AG04449 (cell line): Measurements from ENCODE around the gene ALS2CL.

Experiments
- CTCF ChIA-PET: fragments of 350-600 bp; formaldehyde crosslinking; extraction: SDS; loops from one replicate; lab custom pipeline; 2021; ENCODE audit warnings: antibody characterized with exemption; lab: Yijun Ruan, JAX
- POLR2A ChIA-PET: fragments of 400-600, 350-600 bp; formaldehyde crosslinking; extraction: SDS; loops from one replicate; lab custom pipeline; 2020; ENCODE audit warnings: antibody characterized with exemption, inconsistent platforms; lab: Yijun Ruan, JAX
- DNase-seq: peaks from one replicate; pipeline ENCODE4 v3.0.0-alpha.2; 2010; ENCODE audit warnings: low read depth, low spot score
- H3K4me3 ChIP-seq: 2 replicates; pipeline ENCODE4 v1.5.1; 2011; ENCODE audit warnings: low read depth, mild to moderate bottlenecking, control low read depth, low read length
- TF ChIP-seq, protein P1 (sequence below): IDR thresholded peaks from one replicate; pipeline ENCODE4 v1.5.1; 2011; ENCODE audit warnings: mild to moderate bottlenecking, moderate library complexity, low read length, control low read depth, inconsistent platforms; ENCODE audit not compliant: insufficient read depth; ENCODE audit errors: missing control alignments

Gene ALS2CL

DNA sequence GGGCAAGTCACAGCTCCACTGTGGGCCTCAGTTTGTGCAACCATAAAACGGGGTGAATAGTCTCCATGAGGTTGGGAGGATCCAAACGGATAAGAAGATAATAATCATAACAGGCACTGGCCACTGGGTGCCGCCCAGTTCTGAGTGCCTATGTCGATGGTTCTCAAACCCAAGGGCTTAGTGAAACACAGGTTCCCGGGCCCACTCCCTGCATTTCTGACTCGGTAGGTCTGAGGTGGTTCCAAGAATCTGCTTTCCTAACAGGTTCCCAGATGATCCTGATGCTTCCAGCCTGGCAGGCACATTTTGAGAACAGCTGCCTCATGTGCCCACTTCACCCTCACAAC lies 21.2 kb downstream of the ALS2CL start:
- no peak overlapping the region for H3K4me3 ChIP-seq
- ChIA-PET CTCF (interaction anchor here (0.9 to 1.6 kb wide), 3 partner anchors 10 to 12 kb away, joined by 3 to 4 read pairs (median 4); no protein-coding TSS in a partner anchor), POLR2A (no interaction called here)
- TF ChIP-seq, protein P1, sequence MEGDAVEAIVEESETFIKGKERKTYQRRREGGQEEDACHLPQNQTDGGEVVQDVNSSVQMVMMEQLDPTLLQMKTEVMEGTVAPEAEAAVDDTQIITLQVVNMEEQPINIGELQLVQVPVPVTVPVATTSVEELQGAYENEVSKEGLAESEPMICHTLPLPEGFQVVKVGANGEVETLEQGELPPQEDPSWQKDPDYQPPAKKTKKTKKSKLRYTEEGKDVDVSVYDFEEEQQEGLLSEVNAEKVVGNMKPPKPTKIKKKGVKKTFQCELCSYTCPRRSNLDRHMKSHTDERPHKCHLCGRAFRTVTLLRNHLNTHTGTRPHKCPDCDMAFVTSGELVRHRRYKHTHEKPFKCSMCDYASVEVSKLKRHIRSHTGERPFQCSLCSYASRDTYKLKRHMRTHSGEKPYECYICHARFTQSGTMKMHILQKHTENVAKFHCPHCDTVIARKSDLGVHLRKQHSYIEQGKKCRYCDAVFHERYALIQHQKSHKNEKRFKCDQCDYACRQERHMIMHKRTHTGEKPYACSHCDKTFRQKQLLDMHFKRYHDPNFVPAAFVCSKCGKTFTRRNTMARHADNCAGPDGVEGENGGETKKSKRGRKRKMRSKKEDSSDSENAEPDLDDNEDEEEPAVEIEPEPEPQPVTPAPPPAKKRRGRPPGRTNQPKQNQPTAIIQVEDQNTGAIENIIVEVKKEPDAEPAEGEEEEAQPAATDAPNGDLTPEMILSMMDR = no peak
- DNase-seq = no peak

DNA sequence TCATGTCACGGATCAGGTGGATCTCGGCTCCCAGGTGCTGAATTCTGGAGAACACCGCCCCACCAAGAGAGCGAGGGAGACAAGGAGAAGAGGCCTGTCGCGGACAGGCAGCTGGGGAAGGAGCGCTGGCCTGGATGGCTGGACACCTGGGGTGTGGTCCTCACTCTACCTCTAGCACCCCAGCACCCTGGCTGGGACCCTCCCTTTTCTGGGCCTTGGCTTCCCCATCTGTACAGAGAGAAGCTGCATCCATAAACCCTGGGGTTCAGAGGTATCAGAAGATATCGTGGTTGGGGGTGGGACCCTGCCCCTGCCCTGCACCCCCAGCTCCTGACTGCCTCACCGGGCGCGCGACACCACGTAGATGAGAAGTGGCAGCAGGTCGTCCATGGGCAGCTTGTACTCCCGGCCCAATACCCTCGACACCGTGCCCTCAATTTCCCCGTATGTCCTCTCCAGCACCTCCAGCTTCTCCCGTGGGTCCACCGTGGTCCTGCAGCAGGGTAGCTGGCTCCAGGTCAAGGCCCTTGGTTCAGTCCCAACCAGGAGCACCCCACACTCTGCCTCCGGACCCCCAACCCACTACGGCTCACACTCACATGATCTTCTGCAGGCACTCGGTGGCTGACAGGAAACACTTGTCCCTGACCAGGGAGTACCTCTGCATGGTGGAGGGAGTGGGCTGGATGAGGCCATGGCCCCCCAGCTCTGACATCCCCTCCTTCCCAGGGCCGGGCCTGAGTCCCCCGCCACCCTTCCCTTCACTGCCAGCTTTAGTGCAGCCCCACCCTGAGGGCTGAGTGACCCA lies 21.7 kb downstream of the ALS2CL start:
- no peak overlapping the region for H3K4me3 ChIP-seq
- POLR2A ChIA-PET = no interaction called here
- CTCF ChIA-PET = interaction anchor here (0.9 to 1.2 kb wide), 3 partner anchors 10 to 183 kb away, joined by 3 to 4 read pairs (median 3); no protein-coding TSS in a partner anchor
- no peak for DNase-seq
- TF ChIP-seq, protein P1 = no peak

DNA sequence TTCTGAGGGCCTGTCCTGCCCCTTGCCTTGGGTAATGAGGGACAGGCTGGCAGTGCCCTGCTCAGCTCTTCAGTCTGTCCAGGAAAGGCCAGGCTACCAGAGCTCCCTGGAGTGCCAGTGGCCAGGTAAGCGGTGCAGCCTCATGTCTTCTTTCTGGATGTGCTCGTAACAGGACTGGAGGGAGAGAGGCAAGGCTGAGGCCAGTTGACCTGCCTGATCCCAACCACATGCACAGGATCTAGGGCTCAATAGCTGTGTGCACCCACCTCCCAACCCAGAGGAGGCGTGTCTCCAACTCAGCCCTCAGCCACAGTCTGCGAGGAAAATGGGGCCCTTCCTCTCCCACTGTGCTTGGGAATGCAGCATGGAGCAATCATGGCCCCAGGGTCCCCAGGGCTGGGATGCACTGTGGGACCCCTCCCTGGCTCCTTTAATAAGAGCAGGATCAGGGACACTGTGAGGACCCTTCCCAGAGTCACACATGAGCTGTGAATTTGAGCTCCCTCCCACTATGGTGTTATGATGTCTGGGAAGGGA lies 22.5 kb downstream of the ALS2CL start:
- H3K4me3 ChIP-seq = no peak overlapping the region
- ChIA-PET POLR2A (no interaction called here), CTCF (interaction anchor here (0.5 to 1.2 kb wide), 3 partner anchors 10 to 375 kb away, joined by 3 to 4 read pairs (median 3); no protein-coding TSS in a partner anchor)
- no peak for DNase-seq
- TF ChIP-seq, protein P1 = no peak

DNA sequence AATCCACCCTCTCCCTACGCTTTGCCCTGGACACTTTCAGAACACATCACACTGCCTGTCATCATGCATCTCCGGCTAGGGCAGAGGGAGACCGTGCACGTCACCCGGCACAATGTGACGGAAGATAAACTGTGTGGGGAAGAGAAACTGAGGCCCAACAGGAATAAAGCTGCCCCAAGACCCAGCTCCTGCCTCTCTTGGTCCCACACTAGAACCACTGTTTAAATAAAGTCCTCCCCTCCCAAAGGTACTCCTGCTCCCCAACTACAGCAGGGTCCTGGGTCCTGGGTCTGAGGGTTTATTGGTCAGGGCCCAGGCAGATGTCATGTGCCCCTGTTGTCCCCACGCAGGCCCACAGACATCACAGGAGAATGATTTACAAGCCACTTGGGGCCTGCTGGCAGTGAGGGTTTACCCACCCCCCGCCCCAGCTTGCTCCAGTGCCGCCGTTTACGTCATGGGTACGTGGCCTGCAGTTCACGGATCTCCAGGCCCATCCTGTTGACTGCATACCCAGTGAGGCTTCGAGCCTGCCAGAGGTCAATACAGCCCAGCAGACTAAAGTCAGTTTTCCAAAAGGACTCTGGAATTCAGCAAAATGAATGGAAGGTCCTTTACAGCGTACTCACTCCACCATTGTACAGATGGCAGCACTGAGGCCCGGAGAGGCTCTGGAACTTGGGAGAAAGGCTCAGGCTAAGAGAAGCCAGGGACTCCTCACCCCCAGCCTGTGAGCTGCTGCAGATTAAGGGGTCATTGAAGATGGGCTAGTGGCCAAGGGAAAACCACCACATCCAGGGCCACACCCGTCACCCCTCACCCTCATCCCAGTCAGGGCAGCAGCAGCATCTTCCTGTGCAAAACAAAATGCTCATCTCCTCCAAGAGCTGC lies 23.2 kb downstream of the ALS2CL start:
- ChIA-PET POLR2A (no interaction called here), CTCF (interaction anchor here (0.5 kb wide), 1 partner anchor 376 kb away, joined by 3 read pairs; no protein-coding TSS in a partner anchor)
- no peak overlapping the region for H3K4me3 ChIP-seq
- TF ChIP-seq, protein P1 = no peak
- DNase-seq = no peak

DNA sequence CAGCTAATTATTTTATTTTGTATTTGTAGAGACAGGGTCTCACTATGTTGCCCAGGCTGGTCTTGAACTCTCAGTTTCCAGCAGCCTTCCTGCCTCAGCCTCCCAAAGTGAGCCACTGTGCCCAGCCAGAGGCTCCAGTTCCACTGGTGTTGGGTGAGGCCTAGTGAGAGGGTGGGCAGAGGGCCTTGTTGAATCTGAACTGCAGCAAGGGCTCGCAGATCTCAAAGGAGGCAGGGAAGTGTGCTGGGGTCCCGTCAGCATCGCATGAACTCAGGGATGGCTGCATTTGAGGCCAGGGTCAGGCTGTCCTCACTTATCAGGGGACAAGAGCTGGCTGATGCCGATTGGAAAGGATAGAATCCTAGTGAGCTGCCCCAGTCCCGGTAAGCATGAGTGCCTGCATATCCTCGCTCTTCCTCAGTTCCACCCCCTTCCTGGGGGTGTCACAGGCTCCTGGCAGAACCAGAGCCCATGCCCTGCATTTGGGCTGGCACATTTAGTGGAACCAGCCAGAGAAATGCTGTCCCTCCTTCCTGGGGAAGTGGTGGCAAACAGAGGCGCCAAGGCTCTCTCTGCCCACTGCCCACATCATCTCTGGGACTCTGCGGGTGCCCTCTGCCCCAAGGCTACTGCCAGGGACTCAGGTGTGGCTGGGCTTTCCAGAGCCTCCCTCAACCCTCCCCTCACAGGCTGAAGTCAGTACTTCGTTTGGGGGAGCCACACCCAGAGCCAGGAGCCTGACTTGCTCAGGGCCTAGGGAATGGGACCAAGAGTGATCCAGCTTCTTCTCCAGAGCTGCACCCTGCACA lies 24.1 kb downstream of the ALS2CL start:
- no peak for DNase-seq
- ChIA-PET POLR2A (no interaction called here), CTCF (interaction anchor here (1.1 kb wide), 1 partner anchor 181 kb away, joined by 3 read pairs; no protein-coding TSS in a partner anchor)
- no peak overlapping the region for H3K4me3 ChIP-seq
- TF ChIP-seq, protein P1 = no peak
